ENCODE data around the gene KRTAP10-11.

The KRTAP10-11 gene

GRCh38 chr21:44650265-44650972 lies 4.2 kb downstream of the KRTAP10-11 start:
- Histone ChIP-seq H3K4me1 (no peaks in the 10 kb centered on the region), H3K9me3 (peaks cover 0 to 4% (median 1%) of the 10 kb centered on the region in 3 donors), H3K36me3 (no peaks in the 10 kb centered on the region), H3K27me3 (peaks cover 0 to 30% of the 10 kb centered on the region in 2 donors), H3K4me3 (no peak overlapping the region), H3K27ac (no peak overlapping the region)
- TF ChIP-seq CTCF (IDR thresholded peaks at IDR 0.05): no peak
- intact Hi-C loops (cut with DNase I; ENCODE audit: low total_unique reads): no loop called here
- no peak for DNase-seq

- Histone ChIP-seq H3K27ac (no peak overlapping the region), H3K27me3 (peaks cover 0 to 30% of the 10 kb centered on the region in 2 donors), H3K36me3 (no peaks in the 10 kb centered on the region), H3K4me1 (no peaks in the 10 kb centered on the region), H3K9me3 (no peaks in the 10 kb centered on the region), H3K4me3 (no peak overlapping the region)
- no peak for TF ChIP-seq CTCF (IDR thresholded peaks at IDR 0.05)
- intact Hi-C loops (cut with DNase I; ENCODE audit: low total_unique reads): no loop called here
- no peak for DNase-seq
Measured at GRCh38 chr21:44650973-44651675, 4.9 kb downstream of the KRTAP10-11 start.

GRCh38 chr21:44653123-44653522 lies 6.9 kb downstream of the KRTAP10-11 start:
- H3K9me3 ChIP-seq: peaks cover 0 to 6% (median 0%) of the 10 kb centered on the region in 3 donors
- no peaks in the 10 kb centered on the region for H3K36me3 ChIP-seq
- no peak overlapping the region for H3K4me3 ChIP-seq
- H3K27me3 ChIP-seq: peaks cover 0 to 22% of the 10 kb centered on the region in 2 donors
- intact Hi-C loops (cut with DNase I; ENCODE audit: low total_unique reads): no loop called here
- no peak for TF ChIP-seq CTCF (IDR thresholded peaks at IDR 0.05)
- no peak for DNase-seq
- no peaks in the 10 kb centered on the region for H3K4me1 ChIP-seq
- no peak overlapping the region for H3K27ac ChIP-seq

GRCh38 chr21:44653656-44654575 lies 7.7 kb downstream of the KRTAP10-11 start:
- Histone ChIP-seq H3K4me3 (no peak overlapping the region), H3K9me3 (peaks cover 0 to 6% (median 0%) of the 10 kb centered on the region in 3 donors), H3K36me3 (no peaks in the 10 kb centered on the region), H3K27ac (no peak overlapping the region), H3K27me3 (peaks cover 0 to 22% of the 10 kb centered on the region in 2 donors), H3K4me1 (no peaks in the 10 kb centered on the region)
- intact Hi-C loops (cut with DNase I; ENCODE audit: low total_unique reads): no loop called here
- no peak for DNase-seq
- TF ChIP-seq CTCF (IDR thresholded peaks at IDR 0.05): no peak

- no peak for TF ChIP-seq CTCF (IDR thresholded peaks at IDR 0.05)
- Histone ChIP-seq H3K4me1 (no peaks in the 10 kb centered on the region), H3K27me3 (peaks cover 0 to 16% of the 10 kb centered on the region in 2 donors), H3K36me3 (no peaks in the 10 kb centered on the region), H3K9me3 (peaks cover 0 to 6% (median 0%) of the 10 kb centered on the region in 3 donors), H3K4me3 (no peak within 1 kb of the TSS), H3K27ac (no peak within 1 kb of the TSS)
- no peak for DNase-seq
- intact Hi-C loops (cut with DNase I; ENCODE audit: low total_unique reads): no loop called here
Measured at GRCh38 chr21:44654576-44655175, 8.5 kb downstream of the KRTAP10-11 start, which contains the start of gene KRTAP12-4. TSS of gene KRTAP12-4 (minus strand) at chr21:44654659. CDS start at chr21:44654614, 45 bp downstream.

Data from tibial artery (tissue), 4 donors.